Measurements from ENCODE around the gene APOL1. TPM values are rescaled to one million over a fixed set of nuclear protein-coding genes. Genes with fewer than 3 reads are reported as not detected.

The APOL1 gene
- total and polyA plus RNA-seq, 4 donors = 7.7 to 129 (median 59.5) TPM

DNA sequence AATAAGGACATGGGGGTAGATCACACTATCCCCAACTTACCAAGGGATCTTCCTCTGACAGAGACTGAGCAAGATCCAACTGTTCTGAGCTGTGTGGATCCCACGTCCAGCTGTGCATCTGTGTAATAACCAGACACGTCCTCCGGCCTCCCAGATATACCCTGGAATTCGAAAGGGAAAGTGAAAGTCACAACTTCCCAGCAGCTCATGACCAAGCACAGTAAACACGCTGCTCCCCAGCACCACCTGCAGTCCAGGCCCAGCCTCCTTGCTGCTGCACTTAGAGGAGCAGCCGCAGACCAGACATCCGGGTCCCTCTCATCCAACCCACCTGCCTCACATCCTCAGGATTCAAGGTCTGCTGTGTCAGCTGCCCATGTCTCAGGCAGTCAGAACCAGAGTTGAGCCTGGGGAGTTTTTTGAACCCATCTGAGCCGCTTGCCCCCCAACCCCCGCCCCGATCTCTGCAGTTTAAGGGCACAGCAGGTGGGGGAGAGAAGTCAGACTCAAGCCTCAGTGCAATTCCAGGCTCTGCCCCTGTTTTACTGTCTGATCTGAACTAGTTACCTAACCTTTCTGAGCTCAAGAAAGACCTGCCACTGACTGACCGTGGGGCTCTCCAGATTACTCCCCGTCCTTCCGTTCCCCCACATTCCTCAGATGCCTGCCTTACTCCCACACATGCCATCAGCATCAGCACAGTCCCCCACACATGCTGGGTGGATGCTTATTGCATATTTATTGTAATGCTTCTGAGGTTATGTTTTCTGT is 13.3 kb upstream of the APOL1 start, which contains the start of gene APOL2 (continued):
- TF ChIP-seq, protein P1, sequence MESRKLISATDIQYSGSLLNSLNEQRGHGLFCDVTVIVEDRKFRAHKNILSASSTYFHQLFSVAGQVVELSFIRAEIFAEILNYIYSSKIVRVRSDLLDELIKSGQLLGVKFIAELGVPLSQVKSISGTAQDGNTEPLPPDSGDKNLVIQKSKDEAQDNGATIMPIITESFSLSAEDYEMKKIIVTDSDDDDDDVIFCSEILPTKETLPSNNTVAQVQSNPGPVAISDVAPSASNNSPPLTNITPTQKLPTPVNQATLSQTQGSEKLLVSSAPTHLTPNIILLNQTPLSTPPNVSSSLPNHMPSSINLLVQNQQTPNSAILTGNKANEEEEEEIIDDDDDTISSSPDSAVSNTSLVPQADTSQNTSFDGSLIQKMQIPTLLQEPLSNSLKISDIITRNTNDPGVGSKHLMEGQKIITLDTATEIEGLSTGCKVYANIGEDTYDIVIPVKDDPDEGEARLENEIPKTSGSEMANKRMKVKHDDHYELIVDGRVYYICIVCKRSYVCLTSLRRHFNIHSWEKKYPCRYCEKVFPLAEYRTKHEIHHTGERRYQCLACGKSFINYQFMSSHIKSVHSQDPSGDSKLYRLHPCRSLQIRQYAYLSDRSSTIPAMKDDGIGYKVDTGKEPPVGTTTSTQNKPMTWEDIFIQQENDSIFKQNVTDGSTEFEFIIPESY (IDR thresholded peaks at IDR 0.05) = peak; percentile 28
- TF ChIP-seq YY1 (IDR thresholded peaks at IDR 0.05) (peak; percentile 42), NR2F2 (IDR thresholded peaks at IDR 0.05) (no peak), TAF1 (conservative IDR thresholded peaks at IDR 0.05) (peak; percentile 93)
- TF ChIP-seq, protein P2, sequence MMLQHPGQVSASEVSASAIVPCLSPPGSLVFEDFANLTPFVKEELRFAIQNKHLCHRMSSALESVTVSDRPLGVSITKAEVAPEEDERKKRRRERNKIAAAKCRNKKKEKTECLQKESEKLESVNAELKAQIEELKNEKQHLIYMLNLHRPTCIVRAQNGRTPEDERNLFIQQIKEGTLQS (IDR thresholded peaks at IDR 0.05) = no peak

DNA sequence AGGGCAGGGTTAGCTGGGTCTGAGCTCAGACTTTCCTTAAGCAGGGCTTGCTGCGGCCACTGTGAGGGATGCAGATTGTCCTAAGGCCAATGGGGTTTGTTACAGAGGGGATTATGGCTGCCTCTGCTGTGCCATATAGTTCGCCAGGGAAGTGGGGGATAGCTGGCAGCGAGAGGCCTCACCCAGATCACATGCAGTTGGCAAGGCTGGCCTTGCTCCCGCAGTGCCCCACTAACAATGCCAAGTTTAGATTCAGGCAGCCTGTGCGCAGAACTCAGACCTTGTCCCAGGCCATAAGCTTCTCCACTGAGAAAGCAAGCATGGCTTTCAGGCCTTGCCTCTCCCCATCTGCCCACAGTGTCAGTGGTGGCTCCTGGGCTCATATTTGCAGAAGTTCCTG is 8.9 kb upstream of the APOL1 start:
- no peaks in the 10 kb centered on the region for H3K9me3 ChIP-seq (ENCODE audit: control insufficient read depth in 4 of 4, low read length in 3 of 4)
- no peak overlapping the region for H3K9ac ChIP-seq (ENCODE audit: low read depth in 1 of 2, low read length in 2 of 2)
- peaks cover 6 to 31% (median 17%) of the 10 kb centered on the region in 4 donors for H3K4me1 ChIP-seq (ENCODE audit: control insufficient read depth in 4 of 4, insufficient read depth in 4 of 4, low read length in 3 of 4)
- no peaks in the 10 kb centered on the region for H3K36me3 ChIP-seq (ENCODE audit: control insufficient read depth in 4 of 4, insufficient read depth in 3 of 4, low read depth in 1 of 4, low read length in 3 of 4)
- DNase-seq (ENCODE audit: low spot score) = no peak
- no peak overlapping the region for H3K27ac ChIP-seq (ENCODE audit: low read depth in 1 of 2, low read length in 2 of 2)
- TF ChIP-seq EGR1 (IDR thresholded peaks at IDR 0.05; ENCODE audit: low read depth in 2 of 2) (no peak), RXRA (IDR thresholded peaks at IDR 0.05) (no peak), HNF4A (conservative IDR thresholded peaks at IDR 0.05) (no peak), TAF1 (conservative IDR thresholded peaks at IDR 0.05) (no peak), FOXA1 (IDR thresholded peaks at IDR 0.05) (no peak), JUND (IDR thresholded peaks at IDR 0.05) (no peak)
- TF ChIP-seq, protein P1 (IDR thresholded peaks at IDR 0.05) = no peak
- TF ChIP-seq, protein P3, sequence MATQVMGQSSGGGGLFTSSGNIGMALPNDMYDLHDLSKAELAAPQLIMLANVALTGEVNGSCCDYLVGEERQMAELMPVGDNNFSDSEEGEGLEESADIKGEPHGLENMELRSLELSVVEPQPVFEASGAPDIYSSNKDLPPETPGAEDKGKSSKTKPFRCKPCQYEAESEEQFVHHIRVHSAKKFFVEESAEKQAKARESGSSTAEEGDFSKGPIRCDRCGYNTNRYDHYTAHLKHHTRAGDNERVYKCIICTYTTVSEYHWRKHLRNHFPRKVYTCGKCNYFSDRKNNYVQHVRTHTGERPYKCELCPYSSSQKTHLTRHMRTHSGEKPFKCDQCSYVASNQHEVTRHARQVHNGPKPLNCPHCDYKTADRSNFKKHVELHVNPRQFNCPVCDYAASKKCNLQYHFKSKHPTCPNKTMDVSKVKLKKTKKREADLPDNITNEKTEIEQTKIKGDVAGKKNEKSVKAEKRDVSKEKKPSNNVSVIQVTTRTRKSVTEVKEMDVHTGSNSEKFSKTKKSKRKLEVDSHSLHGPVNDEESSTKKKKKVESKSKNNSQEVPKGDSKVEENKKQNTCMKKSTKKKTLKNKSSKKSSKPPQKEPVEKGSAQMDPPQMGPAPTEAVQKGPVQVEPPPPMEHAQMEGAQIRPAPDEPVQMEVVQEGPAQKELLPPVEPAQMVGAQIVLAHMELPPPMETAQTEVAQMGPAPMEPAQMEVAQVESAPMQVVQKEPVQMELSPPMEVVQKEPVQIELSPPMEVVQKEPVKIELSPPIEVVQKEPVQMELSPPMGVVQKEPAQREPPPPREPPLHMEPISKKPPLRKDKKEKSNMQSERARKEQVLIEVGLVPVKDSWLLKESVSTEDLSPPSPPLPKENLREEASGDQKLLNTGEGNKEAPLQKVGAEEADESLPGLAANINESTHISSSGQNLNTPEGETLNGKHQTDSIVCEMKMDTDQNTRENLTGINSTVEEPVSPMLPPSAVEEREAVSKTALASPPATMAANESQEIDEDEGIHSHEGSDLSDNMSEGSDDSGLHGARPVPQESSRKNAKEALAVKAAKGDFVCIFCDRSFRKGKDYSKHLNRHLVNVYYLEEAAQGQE (IDR thresholded peaks at IDR 0.05) = no peak
- WGBS = 88% methylated on average over 5 of the region's 5 CpGs
- H3K27me3 ChIP-seq (ENCODE audit: control insufficient read depth in 4 of 4, insufficient read depth in 4 of 4, low read length in 3 of 4) = no peaks in the 10 kb centered on the region
- no peak overlapping the region for H3K4me3 ChIP-seq (ENCODE audit: low read depth in 1 of 3, low read length in 3 of 3)
